H4 (cell line): ENCODE data around the gene RNF213. TPM values are rescaled to one million over a fixed set of nuclear protein-coding genes. Genes with fewer than 3 reads are reported as not detected.

Experiments
- DNase-seq: peaks from one replicate; pipeline ENCODE4 v3.0.0-alpha.2; 2015; ENCODE audit warnings: low spot score
- total RNA-seq: library from RNA; depleted of rRNA; stranded (reverse); fragments of >200 nt; shearing (Covaris generic); gene quantifications from 2 replicates; pipeline ENCODE4 v1.2.3, GENCODE V29; 2014; rRNA removed

Gene RNF213
- 56.6 and 65.7 TPM in 2 replicates for total RNA-seq

DNA sequence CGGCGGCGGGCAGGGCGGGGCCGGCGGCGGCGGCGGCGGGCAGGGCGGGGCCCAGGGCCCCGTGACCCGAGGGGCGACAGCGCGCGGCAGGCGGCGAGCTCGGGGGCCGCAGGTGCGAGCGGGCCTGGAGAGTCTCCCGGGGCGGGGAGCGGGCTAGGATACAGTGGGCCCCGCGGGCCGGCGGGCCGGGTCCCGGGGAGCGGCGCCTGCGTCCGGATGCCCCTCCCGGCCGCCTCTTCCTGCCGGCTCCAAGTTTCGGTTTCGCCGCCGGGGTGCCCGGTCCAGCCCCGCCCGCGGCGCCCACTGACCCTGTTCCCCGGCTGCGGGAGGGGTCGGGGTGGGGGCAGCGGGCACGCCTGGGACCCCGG, at the start of gene RNF213:
RNF213 (plus strand) TSS at position 62 of the 368 bp plus-strand sequence. CDS start 2,830 bp downstream, outside the sequence.
- DNase-seq = no peak

GRCh38 chr17:80212109-80212508, 48.5 kb upstream of the RNF213 start:
- DNase-seq = no peak

GRCh38 chr17:80212511-80212910, 48.1 kb upstream of the RNF213 start:
- DNase-seq = no peak

GRCh38 chr17:80212962-80213642, 47.5 kb upstream of the RNF213 start:
- no peak for DNase-seq

GRCh38 chr17:80213643-80213975, 47.0 kb upstream of the RNF213 start:
- DNase-seq = no peak

DNA sequence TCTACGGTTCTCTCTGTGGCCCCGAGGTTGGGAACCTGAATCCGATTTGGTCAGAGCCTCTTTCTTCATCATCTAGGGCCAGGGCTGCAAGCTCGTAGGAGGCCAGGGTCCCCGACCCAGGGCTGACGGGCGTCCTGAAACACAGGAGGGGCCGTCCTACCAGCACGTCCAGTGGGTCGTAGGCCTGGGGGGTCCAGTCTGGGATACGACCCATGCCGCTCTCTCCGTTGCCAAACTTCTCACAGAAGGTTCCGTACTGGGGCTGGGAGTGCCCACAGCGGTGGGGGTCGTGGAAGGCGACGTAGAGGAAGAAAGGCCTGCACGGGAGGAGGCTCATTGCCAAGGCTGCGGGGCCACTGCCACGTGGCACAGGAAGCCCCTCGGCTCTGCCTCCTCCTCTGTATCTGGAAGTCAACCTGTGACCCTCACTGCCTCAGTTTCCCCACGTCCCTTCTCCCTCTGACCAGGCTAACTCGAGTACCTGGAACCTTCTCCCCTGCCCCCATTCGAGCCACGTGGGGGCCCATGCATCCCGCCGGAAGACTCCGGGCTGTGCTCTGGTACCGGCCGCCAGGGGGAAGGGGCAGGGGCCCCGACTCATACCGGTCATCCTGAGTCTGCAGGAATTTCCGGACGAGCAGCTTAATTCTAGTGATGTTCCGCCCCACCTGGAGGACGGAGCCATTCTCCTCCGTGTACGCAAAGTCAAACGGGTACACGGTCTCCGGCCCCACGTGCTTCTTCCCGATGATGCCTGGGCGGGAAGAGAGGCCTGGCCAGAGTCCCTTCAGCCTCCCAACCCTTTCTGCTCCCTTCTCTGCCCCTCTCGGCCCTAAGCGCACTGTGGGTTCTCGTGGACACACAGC, 46.4 kb upstream of the RNF213 start:
- DNase-seq = no peak

DNA sequence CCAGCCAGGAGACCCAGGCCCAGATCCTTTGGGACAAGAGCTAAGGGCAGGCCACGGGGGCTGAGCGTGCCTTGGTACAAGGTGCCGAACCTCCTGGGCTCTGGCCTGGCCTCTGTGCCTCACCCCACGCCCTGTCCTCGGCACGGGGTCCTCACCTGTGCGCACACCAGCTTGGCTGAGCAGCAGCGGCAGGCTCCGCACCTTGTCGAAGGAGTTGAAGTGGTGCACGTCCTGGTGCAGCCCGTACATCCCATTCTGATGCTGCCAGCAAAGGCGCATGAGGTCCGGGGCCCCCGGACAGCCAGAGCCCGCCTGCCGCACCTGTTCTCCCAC, 45.8 kb upstream of the RNF213 start:
- DNase-seq = no peak

GRCh38 chr17:80216473-80217456, 43.9 kb upstream of the RNF213 start:
- DNase-seq = no peak

- no peak for DNase-seq
These were observed 42.8 kb upstream of the RNF213 start for GRCh38 chr17:80217703-80218362.

- no peak for DNase-seq
These were observed 42.3 kb upstream of the RNF213 start for GRCh38 chr17:80218391-80218790.

DNA sequence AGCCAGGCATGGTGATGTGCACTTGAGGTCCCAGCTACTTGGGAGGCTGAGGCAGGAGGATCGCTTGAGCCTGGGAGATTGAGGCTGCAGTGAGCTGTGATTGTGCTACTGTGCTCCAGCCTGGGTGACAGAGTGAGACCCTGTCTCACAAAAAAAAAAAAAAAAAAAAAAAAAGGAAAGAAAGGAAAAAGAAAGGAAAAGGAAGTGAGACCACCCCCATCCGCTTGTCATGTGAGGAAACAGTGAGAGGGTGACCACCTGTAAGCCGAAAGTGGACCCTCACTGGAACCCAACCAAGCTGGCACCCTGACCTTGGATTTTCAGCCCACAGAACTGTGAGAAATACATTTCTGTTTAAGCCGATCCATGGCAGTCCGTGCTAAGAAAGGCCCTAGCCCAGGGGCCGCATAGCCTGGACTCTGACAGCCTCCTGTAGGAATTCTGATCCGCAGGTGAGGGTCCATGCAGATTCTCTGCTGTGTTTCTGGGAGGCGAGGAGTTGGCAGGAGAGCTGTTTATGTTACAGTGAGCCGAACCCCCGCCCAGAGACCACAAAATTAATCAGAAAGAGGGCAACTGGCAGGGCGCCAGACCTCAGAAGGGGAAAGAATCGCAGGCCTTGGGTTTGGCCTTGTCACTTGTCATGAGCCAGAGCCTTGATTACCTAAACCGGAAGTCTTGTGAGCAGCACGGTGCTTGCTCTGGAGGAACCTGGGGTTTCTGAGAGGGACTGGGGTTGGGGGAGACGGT, 41.5 kb upstream of the RNF213 start:
- peak; percentile 96 for DNase-seq

GRCh38 chr17:80219763-80220053, 40.9 kb upstream of the RNF213 start:
- no peak for DNase-seq

DNA sequence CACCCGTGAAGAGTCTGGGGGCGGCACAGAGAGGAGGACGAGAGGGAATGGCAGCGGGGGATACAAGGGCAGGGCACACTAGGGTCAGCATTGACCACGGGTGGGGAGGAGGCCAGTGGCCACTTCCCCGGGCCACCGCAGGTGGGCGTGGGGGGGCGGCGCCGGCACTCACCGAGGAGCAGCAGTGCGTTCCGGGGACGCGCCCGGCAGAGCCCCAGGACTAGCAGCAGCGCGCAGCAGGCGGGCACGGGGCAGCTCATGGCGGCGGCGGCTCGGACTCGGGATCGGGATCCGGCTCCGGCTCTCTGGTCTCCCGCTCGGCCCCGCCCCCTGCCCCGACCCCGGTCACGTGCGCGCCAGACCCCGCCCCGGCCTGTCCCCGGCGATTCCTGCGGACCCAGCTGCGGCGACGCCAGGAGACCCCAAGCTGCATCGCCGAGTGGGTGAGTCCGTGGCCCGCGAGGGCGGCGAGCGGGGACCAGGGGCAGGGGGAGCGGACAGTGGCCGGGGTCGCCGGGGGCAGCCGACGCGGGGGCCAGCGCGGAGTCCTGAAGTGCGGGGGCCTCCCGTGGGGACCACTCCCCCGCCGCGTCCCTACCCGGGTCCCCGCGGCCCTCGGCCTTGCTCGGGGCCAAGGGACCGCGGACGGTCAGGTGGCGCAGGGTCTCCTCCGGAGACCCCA, 40.5 kb upstream of the RNF213 start, which contains the start of the genes SGSH and SLC26A11:
SGSH (minus strand) TSS at position 280 of the 682 bp plus-strand sequence; CDS start at position 260, 20 bp downstream.
SLC26A11 (plus strand) TSS at position 374 of the 682 bp plus-strand sequence. CDS start 1,134 bp downstream, outside the sequence.
- peak; percentile 57 for DNase-seq

GRCh38 chr17:80220736-80221215, 39.9 kb upstream of the RNF213 start:
- DNase-seq = no peak

- no peak for DNase-seq
These were observed 39.1 kb upstream of the RNF213 start for GRCh38 chr17:80221351-80222105.

GRCh38 chr17:80222376-80223141, 38.1 kb upstream of the RNF213 start:
- DNase-seq = no peak

DNA sequence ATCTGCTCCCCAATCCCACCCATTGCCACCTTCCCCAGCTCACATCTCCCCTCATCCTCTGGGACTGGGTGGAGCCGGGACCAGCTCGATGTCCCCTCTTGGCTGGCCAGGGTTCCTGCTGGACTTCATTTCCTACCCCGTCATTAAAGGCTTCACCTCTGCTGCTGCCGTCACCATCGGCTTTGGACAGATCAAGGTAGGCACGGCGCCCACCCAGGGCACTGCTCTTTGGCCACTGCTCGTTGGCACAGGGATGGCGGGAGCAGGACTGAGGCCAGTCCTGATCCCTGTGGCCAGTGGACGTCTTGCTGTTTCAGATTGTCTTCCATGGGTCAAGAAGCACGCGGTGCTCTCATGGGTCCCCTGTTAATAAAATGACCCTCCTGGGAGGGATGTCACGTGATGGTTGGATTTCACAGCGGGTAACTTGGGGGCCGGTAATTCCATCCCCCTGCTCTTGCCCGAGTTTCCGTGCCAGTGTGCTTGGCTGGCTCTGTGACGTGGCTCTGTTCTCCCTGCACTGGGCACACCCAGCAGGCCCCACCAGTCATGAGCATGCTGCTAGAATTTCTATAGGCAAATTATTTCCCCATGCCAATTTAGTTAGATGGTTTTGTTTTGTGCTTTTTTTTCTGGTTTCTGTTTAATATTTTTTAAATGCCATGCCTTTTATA, 37.4 kb upstream of the RNF213 start:
- DNase-seq = no peak
